GM12892 (cell line): ENCODE measurements around the gene ABCC5.

Experiments
- POLR2A ChIP-seq: IDR thresholded peaks from 2 replicates; pipeline ENCODE4 v1.6.1; 2011; ENCODE audit warnings: low read depth, low read length, control low read depth
- POLR2AphosphoS5 ChIP-seq: IDR thresholded peaks from 2 replicates; pipeline ENCODE4 v1.6.1; 2011; ENCODE audit warnings: low read depth, low read length, control low read depth
- TAF1 ChIP-seq: IDR thresholded peaks from 2 replicates; pipeline ENCODE4 v1.6.1; 2011; ENCODE audit warnings: low read depth, mild to moderate bottlenecking, control low read depth, low read length, borderline replicate concordance

- no peak for TF ChIP-seq POLR2AphosphoS5
- no peak for TF ChIP-seq POLR2A
- TF ChIP-seq TAF1 = no peak
Measured at GRCh38 chr3:183966361-183966791, 51.3 kb downstream of the ABCC5 start.
